NCI-H2196 treated with DMSO at 0.1 percent for 48 hours (cell line): ENCODE data around the gene PPP1R14B.

ENCODE experiments used
- DNase-seq: peaks from one replicate; lab custom pipeline; 2025; ENCODE audit not compliant: unreplicated experiment; lab: John Stamatoyannopoulos, UW

PPP1R14B gene, protein sequence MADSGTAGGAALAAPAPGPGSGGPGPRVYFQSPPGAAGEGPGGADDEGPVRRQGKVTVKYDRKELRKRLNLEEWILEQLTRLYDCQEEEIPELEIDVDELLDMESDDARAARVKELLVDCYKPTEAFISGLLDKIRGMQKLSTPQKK

GRCh38 chr11:64246871-64247728 lies at the start of gene PPP1R14B:
TSS of gene PPP1R14B (minus strand) at chr11:64246943. CDS start at chr11:64246673, 270 bp downstream.
- DNase-seq: peak; percentile 76

DNA sequence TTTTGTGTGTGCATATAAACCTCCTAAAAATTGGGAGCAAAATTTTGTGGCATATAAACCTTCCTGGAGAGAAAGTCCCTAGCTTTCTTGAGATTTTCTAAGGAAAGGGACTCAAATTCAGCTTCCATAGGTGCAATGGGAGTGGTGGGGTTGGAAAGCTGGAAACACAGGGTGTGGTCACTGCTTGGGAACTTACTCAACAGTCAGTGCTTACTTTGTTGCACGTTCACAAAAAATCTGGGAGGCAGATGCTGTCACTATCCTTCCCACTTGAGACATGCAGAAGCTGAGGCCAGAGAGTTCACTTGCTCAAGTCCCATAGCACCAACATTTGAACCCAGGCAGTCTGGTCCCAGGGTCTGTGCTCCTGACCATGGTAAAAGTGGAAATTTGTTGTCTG lies 49.5 kb upstream of the PPP1R14B start:
- no peak for DNase-seq

- DNase-seq: no peak
Measured at GRCh38 chr11:64295760-64296159, 49.0 kb upstream of the PPP1R14B start.

GRCh38 chr11:64294774-64295173 lies 48.0 kb upstream of the PPP1R14B start:
- no peak for DNase-seq

DNA sequence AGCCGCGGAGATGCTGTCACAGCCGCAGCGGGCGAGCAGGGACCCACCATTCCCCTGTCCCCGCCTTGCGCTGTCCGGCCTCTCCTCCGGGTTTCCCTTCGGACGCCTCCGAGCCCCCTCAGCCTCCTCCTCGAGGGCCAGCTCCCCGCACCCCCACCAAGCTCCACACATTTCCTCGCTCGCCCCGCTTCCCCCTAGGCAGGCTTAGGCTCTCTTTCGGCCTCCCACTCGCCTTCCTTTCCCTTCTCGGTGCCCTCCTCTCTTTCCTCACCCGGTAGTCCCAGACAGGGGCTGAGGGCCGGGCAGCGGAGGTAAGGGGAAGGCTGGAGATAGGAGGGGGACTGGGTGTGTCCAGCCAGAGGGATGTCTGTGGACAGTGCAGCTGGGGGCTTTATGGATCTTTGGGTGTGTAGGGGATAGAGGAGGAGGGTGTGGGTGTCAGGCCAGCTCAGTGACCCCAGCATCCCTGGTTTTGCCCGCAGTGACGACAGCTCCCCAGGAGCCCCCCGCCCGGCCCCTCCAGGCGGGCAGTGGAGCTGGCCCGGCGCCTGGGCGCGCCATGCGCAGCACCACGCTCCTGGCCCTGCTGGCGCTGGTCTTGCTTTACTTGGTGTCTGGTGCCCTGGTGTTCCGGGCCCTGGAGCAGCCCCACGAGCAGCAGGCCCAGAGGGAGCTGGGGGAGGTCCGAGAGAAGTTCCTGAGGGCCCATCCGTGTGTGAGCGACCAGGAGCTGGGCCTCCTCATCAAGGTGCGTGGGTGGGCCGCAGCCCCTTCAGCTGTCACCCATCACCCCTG lies 45.9 kb upstream of the PPP1R14B start:
- DNase-seq: no peak

GRCh38 chr11:64291752-64292459 lies 45.2 kb upstream of the PPP1R14B start:
- DNase-seq: no peak

- no peak for DNase-seq
Measured at GRCh38 chr11:64291262-64291751, 44.6 kb upstream of the PPP1R14B start, which contains the start of gene KCNK4. TSS of gene KCNK4 (plus strand) at chr11:64291302. CDS start at chr11:64293019, 1,717 bp downstream.

- no peak for DNase-seq
Measured at GRCh38 chr11:64290352-64291261, 43.9 kb upstream of the PPP1R14B start.

GRCh38 chr11:64289002-64289564 lies 42.3 kb upstream of the PPP1R14B start:
- no peak for DNase-seq

DNA sequence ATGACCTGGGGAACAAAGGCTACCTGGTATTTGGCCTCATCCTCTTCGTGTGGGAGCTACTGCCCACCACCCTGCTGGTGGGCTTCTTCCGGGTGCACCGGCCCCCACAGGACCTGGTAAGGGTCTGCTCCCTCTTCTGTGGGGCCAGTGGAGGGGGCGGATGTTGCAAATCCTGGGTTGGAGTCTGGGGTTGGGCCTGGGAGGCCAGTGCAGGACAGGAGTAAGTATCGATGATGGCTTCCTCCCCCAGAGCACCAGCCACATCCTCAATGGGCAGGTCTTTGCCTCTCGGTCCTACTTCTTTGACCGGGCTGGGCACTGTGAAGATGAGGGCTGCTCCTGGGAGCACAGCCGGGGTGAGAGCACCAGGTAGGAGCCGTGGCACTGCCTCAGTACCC lies 41.6 kb upstream of the PPP1R14B start:
- DNase-seq: no peak

DNA sequence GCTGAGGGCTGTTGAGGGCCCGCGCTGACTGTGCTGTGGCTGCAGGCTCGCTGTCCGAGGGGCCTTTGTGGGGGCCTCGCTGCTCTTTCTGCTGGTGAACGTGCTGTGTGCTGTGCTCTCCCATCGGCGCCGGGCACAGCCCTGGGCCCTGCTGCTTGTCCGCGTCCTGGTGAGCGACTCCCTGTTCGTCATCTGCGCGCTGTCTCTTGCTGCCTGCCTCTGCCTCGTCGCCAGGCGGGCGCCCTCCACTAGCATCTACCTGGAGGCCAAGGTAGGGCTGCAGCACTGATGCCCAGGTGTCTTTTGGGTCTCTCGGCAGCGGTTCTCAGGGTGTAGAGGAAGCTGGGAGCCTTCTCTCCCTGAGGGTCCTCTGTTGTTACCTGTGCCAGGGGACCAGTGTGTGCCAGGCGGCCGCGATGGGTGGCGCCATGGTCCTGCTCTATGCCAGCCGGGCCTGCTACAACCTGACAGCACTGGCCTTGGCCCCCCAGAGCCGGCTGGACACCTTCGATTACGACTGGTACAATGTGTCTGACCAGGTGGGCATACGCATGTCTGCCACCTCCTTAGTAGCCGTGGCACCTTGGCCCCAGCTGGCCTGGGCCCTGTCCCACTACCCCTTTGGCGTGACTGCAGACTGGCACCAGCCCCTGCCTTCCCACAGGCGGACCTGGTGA lies 41.1 kb upstream of the PPP1R14B start:
- DNase-seq: no peak

DNA sequence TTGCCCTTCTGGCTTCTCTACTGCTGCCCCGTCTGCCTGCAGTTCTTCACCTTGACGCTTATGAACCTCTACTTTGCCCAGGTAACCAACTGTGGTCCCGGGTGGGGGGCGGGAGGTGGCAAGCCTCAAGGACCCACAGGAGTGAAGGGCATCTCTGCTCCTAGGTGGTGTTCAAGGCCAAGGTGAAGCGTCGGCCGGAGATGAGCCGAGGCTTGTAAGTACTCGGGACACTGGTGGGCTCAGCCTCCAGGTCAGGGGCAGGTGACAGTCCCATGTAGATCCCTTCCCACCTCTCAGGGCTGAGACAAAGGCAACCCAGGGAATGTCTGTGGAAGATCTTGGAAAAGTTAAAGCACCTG lies 40.0 kb upstream of the PPP1R14B start:
- no peak for DNase-seq

GRCh38 chr11:64285885-64286800 lies 39.4 kb upstream of the PPP1R14B start:
- DNase-seq: peak; percentile 54

- DNase-seq: peak; percentile 61
Measured at GRCh38 chr11:64284962-64285884, 38.5 kb upstream of the PPP1R14B start, which contains the start of gene GPR137. TSS of gene GPR137 (plus strand) at chr11:64285848. CDS start at chr11:64286525, 677 bp downstream.

DNA sequence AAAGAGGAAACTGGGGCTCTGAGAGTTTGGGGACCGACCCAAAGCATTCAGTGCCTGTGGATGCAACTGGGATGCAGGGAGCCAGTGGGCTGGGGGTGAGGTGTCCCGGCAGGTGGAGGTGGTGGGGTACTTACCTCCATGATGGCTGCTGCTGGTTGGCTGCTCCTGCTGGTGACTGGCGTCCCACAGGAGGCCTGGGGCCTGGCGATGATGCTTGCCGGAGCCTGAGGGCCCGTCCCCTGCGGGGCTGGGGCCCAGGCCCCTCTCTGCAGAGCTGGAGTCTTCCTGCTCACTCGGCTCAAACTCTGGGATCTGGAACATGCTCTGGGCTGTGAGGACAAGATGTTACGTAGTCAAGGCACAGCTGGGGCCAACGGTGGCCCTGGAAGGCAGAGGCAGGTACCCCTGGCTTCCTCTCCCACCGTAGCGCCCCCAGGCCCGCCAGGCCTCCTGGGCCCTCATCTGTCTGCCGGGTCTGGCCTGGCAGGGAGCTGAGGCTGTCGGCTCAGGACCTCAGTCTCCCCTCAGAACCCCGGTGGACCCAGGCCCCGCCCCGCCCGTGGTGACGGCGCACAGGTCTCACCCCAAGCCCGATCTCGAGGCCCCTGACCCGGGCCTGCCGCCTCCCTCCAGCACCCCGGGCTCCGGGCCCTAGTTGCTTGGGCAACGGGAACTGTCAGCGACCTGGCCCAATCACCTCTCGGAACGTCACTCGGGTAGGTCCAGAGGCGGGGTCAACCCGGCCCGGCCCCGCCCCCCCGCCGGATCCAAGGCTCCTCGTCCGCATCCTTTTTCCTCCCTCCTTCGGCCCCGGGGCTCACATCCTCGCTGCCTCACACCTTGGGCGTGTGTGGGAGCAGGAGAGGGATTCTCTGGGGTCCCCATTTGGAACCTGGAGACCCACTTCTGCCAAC lies 37.6 kb upstream of the PPP1R14B start, which contains the start of gene BAD:
Gene BAD (minus strand): TSS at position 618 of the 914 bp plus-strand sequence. CDS start 297 bp downstream, at position 321.
- DNase-seq: peak; percentile 84

- no peak for DNase-seq
Measured at GRCh38 chr11:64283092-64283491, 36.3 kb upstream of the PPP1R14B start.
